Measurements from ENCODE around the gene SATB1.

The SATB1 gene

DNA sequence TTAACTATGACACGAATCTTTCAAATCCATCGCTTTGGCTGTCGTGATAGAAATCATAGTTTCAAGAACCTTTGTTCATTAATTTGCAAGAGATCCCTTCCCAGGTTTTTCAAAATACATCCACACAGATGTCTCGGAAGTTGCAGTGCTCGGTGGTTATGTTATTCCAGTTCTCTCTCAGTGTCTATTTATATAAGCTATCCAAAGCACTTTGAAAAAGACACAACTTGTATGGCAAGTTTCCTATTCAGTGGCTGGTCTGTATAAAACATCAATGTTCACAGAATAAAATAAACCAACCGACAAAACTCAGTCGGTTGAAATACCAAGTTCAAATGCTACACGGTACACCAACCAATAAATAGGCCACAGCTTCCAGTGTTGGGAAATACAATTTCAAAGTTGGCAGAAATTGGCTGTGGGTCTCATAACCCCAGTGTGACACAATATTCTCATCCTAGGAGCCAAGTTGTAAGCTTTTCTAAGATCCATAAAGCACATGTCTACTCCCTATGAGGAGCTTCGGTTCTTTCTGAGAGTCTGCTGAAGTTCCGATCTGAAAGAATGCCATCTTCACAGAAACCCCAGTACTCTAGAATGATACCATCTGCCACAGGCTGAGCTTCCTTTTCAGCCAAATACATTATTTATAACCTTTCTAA is 23.7 kb downstream of the SATB1 start:
- DNase-seq (ENCODE audit: low read depth) = no peak

DNA sequence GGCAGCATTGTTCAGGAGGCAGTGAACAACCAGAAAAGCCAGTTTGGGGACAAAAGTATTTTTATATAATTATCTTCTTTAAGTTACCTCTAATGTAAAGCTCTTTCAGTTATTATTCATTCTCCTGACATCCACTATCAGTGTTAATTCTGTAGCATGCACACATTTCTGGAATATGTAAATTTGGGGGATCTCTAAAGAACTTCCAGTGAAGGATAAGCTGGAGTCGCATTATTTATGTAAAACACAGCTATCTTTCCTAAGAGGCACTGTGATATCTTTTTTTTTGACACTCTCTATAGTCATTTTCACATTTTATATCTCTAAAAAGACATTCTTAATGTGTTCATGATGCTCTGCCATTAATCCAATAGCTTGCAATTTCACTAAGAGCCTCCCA is 26.7 kb downstream of the SATB1 start:
- no peak for DNase-seq (ENCODE audit: low read depth)

DNA sequence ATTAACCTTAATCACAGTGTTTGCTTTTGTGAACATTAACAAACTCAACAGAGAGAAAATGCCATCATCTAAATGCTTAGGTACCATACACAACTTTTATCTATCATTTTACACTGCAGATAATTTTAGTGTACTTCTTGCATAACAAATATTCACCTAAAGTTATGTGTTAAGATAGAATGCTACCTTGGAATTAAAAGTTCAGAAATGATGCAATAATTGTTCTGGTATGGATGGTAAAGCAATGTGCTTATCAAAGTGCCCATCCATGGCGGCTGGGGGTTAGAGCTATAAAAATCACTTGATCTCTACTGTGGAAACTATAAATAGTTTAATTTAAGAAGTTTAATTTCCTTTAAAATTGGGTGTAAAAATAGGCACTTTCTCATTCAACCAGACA is 28.7 kb downstream of the SATB1 start:
- DNase-seq (ENCODE audit: low read depth) = no peak

DNA sequence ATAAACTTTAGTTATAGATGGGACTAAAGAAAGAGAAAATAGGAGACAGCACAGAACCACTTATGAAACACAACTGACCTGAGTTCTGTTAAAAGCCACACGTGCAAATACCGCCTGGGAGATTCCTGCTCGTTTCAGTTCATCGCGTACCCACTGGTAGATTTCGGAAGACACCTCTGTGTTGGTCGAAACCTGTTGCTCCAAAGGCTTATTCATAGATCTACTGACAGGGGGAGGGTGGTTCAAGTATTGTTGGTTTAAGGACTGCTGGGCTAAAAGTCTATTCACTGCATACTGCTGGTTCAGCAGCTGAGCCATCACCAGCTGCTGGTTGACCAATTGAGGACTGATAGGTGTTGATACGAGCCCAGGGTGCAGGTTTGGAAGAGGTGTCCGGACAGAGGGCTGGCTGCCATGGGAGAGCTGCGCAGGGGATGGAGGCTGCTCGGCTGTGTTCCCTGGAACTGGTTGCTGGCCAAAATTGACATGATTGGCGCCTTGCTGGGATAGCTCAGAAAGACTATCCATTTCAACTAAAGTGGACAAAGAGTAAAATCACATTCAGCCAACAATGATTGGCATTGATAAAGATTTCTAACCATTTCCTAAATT is 30.6 kb downstream of the SATB1 start:
- DNase-seq (ENCODE audit: low read depth) = no peak

DNA sequence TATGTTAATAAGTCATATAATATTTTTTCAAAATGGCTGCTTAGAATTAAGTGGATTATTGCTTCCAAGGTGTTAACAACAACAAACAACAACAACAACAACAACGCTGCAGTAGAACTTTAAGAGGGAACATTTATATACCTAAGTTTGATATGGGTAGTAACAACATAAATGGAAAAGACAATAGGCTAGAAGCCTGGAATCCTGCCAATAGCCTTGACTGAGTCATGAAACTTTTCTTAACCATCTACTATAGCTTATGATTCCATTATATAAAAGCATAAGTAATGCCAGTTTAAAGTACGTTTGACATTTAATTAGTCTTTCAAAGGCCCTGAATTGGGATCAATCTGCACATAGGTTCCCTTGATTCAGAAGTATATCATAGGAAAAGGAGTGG is 31.2 kb downstream of the SATB1 start:
- DNase-seq (ENCODE audit: low read depth) = no peak

DNA sequence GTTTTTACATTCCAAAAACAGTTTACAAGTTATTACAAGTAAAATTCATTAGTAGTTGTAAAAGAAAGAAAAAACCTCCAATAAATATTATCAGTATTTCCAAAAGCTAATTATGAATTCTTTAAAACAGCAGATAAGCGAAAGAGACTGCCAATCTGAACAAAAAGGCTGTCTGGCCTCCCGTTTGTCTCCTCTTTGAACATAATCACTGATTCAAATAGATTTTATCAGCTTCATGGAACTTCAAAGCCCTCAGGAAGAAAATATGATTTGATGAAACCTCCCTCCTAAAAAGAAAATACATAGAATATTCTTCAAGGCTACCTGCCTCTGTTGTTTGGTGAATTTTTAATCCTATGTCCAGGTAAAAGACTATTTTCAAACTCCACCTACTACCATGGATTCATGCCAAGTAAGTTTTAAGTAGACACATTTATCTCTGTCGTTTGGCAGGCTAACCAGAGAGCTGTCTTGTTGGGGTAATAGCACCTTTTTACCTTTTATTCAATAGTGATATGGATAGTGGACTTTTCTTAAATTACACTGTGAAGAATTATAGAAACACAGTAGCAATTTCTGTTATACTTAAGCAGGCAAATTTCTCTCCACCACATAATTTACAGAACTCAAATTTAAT is 35.0 kb downstream of the SATB1 start:
- DNase-seq (ENCODE audit: low read depth) = no peak

DNA sequence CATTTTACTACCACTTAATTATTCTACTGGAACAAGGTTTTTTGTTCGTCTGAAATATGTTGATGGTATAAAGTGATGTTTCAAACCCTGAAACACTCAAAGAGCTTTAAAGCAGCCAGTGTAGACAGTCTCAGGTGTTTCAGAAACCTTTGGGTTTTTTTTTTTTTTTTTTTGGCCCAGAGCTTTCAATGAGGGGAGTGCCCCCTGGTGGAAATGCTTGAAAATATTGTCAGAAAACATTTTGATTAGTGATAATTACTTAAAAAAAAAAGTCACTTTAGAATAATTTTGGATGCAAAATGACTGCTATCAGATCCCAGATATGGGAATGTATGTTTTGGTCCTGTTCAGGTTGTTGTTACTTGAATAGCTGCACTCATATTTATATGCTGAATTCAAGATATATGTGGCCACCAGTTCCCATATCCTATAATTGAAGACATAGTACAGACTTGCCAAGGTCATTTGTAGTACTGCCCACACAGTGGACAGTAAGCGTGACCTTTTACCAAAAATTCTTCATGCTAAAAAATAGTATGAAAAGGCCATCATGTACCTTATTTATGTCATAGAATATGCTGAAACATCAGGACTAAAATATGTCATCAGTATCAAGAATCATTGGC is 35.9 kb downstream of the SATB1 start:
- DNase-seq (ENCODE audit: low read depth) = no peak

DNA sequence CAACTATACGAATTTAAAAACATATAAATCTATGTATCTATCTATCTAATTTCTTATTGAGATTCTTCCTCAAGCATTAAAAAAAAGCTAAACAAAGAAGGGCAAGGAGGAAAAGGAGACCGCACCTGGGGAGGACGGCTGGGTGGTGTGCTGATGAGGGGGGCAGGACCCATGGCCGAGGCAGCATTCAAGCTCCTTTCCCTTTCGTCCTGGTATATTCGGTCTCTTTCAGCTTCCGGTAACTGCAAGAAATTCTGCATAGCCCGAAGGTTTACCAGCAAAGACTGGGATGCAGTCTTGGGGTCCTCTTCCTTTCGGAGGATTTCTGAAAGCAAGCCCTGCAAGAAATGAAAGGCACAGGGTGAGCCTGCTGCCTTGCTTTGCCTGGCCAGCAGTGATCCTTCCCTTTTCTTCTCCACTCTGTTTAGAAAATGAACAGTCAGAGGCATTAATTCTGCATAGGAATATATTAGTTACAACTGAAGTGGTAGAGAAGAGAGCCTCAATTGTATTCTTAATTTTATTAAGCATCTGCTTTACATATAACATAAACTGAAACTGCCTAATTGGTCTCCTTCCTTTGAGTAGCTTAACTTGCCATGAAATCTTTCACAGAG is 38.8 kb downstream of the SATB1 start:
- DNase-seq (ENCODE audit: low read depth) = no peak

DNA sequence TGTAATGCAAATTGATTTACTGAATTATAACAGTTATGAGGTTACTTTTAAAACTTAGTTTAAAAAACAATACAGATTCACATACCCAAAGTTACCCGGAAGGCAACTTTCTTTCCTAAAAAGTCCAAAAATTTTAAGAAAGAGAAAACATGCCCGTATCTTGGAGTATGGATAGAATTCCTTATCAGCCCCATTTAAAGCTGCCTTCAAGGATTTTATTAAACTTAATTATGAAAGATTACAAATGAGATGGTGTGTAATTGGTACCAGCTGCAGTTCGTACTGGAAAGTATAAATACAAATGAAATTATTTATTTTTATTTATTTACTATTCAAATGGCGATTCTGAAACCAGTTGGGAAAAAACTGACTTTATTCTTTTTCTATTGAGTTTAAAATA is 39.4 kb downstream of the SATB1 start:
- DNase-seq (ENCODE audit: low read depth) = no peak

DNA sequence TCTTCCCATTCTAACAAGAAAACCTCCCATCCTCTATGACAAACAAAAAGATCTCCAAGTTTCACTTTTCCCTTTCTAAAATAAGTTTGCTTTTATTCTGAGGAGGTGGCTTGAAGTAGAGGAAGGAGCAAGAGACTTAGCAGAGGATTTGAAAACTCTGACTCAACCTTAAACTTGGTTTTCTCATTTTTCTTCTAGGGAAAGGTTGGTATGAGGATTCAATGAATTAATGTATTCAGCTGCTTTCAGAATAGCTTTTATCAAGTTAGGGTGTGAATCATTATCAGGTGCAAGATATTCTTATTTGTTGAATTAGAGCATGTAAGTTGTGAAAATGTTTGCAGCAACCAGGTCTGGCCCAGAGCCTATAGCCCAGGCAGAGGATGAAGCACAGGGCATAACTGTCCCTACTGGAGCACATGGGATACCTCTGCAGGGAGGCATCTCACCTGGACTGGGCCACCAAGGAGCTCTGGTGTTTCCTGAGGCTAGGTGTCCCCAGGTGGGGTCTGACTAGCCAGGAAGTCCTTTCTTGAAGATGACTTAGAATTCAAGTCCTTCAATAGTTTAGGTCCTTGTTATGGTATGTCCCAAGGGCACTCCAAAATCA is 42.3 kb downstream of the SATB1 start:
- no peak for DNase-seq (ENCODE audit: low read depth)

DNA sequence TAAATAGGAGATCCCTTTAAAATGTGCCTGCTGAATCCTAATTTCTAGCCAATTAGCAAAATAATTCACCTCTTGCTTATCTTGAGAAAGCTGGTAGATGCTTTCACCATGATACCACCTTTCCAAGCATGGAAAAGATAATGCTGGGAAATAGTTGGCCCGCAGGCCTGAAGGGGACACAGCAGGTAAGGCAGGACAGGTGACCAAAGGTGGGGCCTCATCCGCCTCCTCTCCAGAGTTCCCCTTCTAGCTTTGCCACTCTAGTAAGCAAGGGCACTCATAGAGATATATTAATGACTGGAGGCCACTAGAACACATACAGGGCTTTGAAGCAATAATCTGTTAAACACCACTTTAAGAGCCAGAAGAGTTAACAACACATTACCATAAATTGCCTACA is 45.5 kb downstream of the SATB1 start:
- no peak for DNase-seq (ENCODE audit: low read depth)

DNA sequence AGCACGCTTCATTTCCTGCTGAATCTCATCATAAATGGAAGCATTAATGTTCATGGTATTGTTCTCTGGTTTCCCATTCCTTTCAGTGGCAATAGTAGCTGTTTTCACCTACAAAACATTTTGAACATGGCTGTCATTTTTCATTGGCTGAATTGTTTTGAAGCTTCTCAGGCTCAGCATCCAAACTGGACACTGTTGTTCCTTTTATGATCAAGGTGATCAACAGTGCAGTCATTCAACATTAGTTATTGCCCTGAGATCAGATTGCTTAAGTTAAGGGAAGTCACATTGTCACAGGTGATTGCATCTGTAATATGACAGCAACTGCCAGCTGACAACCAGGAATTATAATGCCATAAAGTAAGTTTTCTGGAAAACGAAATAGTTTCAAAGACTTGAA is 46.9 kb downstream of the SATB1 start:
- DNase-seq (ENCODE audit: low read depth) = no peak

DNA sequence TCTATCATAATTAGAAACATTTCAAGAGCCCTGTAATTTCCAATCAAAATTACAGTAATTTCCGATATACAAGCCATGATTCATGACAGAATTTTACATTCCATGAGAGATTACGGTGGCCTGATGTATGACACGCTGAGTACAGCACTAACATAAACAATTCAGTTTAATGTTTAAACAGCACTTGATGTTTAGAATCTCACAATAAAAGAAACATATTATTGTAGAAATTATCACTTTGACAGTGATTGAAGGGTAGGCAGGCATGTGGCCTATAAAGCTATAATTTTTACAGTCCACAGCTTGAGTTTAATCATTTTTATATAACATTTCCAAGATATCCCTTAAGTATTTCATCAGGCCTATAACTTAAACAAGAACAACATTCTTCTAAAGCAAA is 48.5 kb downstream of the SATB1 start:
- DNase-seq (ENCODE audit: low read depth) = no peak

DNA sequence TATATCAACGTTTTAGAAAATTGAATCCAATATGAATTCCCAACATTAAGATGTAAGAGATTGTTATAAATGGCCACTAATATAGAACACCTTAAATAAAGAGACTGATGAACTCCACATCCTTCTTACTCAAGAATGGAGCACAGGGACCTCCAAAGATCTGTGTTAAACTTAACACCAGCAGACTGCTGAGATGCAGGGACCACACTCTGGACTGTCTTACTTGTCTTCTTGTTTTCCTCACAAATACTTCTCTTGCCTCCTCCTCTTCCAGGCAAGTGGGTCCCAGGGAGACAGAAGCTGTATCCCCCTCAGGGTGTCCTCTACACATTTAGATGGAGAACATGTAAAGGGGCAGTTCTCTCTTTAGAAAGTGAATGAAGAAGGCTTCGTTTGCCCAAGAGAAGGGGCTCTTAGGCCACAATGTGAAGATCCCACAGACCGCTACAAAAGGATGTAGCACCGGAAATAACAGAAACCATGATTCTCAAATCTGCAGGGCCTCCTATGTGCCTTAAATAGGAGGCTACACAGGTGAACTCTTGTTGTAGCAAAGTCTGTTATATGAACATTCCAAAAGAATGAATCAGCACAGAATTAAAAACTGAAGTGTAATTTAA is 52.2 kb downstream of the SATB1 start:
- no peak for DNase-seq (ENCODE audit: low read depth)

DNA sequence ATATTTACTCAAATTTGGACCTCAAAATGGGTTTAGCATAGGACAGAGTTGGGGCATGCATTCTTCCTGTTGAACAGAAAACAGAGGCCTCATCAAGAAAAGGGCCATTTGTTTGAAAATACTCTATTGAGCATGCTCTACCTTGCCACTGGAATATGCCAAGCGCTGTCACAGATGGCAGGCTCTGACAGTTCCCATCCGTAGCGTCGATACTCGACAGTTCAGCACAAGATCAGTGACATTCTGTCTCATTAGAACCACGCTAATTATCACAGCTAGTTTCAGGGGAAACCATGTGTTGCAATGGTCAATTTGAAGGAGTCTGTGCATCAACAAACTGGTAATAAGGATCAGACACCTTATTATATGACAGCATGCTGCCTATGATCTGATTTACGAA is 54.5 kb downstream of the SATB1 start:
- no peak for DNase-seq (ENCODE audit: low read depth)

DNA sequence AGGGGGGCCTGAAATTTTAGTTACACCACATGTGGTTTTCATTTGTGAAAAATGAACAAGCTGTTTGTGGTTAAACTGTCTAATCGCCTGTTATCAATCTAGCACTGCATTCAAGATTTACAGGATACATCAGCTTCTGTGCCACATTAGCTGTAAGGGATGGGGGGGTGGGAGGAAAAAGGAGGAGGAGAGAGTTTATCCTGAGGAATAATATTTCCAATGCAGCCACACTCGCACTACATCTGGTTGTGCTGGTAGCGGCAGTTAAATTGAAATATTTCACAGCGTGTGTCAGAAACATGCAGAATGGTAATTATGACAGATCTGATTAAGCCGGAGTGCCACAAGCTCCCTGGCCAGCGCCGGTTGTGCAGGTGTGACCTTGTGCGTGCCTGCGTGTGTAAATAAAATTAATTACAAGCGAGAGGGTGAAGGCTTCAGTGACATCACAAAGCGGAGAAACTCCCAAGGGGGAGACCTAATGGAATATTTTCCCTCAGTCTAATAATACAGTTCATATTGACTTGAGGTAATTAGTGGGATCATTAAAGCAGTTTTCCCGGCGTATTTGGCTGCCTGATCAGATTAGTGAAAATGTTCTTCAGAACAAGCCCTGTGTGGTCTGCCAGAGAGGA is 55.5 kb downstream of the SATB1 start:
- no peak for DNase-seq (ENCODE audit: low read depth)

DNA sequence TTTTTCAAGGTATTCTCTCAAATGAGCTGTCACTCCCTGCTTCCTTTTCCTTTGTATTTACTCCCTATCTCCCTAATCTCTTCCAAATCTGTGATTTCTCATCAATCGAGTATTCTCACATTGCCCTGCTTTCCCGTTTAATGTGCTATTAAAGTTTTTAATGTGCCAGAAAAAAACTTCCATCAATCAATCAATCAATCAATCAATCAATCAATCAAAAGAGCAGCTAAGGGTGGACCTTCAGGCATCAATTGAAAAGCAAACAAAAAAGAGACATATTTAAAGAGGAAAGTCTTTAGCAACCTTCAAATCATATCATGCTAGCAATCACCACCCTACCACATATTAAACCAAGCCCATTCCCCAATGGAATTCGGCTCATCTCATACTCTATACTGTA is 58.9 kb downstream of the SATB1 start:
- no peak for DNase-seq (ENCODE audit: low read depth)

DNA sequence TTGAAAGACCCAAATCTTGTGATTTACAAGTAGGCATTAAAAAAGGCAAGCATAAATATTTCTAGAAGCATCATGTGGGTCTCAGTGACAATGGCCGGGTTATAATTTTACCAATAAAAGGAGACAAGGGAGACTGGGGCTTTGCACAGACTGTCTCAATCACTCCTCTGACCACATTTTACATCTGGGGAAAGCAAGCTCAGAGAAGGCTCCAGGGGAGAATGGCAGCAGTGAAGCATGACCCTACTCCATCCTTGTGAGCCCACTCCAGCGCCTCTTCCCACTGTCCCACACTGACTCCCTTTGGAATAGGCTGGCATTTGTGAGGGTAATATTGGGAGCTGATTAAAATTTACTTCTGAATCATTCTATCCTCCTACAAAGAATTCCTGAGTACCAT is 61.8 kb downstream of the SATB1 start:
- DNase-seq (ENCODE audit: low read depth) = no peak

DNA sequence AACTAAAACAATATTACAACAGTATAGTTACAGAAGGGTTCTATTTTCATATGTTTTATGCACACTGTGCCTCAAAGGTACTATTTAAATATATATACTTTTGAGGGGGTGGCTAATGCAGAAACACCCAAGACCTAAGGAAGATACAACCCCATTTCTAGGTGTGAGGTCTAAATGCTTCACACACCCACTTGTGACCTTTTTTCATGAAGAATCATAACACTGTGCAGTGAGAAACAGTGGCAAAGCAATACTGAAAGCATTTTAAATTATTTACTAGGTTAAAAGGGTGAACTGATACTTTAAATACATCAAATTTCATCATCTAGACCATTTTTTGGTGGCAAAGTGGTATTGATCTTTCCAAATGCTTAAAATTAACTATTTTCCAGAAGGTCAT is 67.4 kb downstream of the SATB1 start:
- no peak for DNase-seq (ENCODE audit: low read depth)

DNA sequence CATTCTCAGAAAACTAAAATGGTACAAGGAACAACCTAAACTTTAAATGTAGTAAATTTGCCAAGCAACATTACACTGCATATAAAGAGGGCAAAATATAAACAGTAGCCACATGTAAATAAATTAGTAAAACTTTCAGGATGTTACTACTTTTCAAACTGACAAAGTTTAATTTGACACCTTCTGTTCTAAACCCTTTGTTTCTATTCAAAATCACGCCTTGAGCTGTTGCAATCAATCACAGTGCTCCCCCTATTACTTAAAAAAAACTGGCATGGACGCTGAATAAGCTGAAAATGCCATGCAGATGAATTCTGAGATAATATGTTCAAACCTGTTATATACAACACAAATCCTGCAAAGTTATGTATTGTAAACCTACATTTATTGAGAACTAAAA is 69.3 kb downstream of the SATB1 start:
- DNase-seq (ENCODE audit: low read depth) = no peak

DNA sequence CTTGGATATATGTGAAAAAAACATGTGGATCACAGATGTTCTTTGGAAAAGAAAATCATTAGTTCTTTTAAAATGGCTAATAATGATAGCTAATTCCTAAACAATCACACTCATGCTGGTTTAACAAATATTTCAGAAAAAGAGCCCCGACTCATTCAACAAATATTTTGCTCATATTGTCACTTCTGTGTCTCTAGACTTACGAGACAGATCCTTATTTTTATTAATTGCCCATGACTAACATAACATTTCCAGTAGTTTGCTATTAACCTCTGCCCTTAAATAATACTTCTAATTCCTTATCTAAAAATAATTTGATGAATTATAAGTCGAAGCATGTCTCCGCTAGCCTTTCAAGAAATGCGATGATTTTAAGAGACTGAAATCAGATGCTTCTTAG is 70.4 kb downstream of the SATB1 start:
- no peak for DNase-seq (ENCODE audit: low read depth)
